ENCODE data around the gene GIT2. TPM values are rescaled to one million over a fixed set of nuclear protein-coding genes. Genes with fewer than 3 reads are reported as not detected.

Gene GIT2
- total and polyA plus RNA-seq, 10 of the 15 experiments (the other 5 are each of a cell fraction or from before 2014, with no cell fraction given): 9.1 to 49.9 (median 43.9) TPM

DNA sequence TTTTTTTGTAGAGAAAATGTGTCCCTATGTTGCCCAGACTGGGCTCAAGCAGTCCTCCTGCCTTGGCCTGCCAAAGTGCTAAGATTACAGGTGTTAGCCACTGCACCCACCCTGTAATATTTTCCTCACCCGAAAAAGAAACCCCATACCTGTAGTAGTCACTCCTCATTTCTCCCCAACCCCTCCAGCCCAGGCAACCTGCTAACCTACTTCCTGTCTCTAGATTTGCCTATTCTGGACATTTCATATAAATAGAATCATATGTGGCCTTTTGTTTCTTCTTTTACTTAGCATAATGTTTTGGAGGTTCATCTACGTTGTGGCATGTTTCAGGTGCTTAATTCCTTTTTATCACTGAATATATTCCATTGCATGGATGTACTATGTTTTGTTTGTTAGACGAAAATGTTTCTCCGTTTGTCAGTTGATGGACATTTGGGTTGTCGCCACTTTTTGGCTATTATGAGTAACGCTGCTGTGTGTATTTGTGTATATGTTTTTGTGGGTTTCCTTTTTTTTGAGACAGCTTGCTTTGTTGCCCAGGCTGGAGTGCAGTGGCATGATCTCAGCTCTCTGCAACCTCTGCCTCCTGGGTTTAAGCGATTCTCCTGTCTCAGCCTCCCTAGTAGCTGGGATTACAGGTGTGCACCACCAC lies 9.3 kb upstream of the GIT2 start:
- H3K27me3 ChIP-seq (replicated peaks in 1 of 2; ENCODE audit: control insufficient read depth in 2 of 2, insufficient read depth in 2 of 2, low read length in 1 of 2): no peaks in the 10 kb centered on the region
- SMC1A ChIA-PET (ENCODE audit: uncharacterized antibody, unreplicated experiment): interaction anchor here (0.6 to 2.6 kb wide), 4 partner anchors 11 to 38 kb away, joined by 3 to 29 read pairs (median 6); no protein-coding TSS in a partner anchor
- TF ChIP-seq CREB1 (IDR thresholded peaks at IDR 0.05; ENCODE audit: low read depth) (0 out of 2 replicates have a peak, but pooled peaks have one; percentile 9), SMARCA5 (IDR thresholded peaks at IDR 0.05) (no peak), ESRRA (IDR thresholded peaks at IDR 0.05; ENCODE audit: low read length) (no peak), ATF7 (IDR thresholded peaks at IDR 0.05; ENCODE audit: low read depth) (peak; percentile 32), CHD4 (IDR thresholded peaks at IDR 0.05) (no peak), MEF2B (IDR thresholded peaks at IDR 0.05; ENCODE audit: partially characterized antibody, poor library complexity, severe bottlenecking) (peak; percentile 25), ZNF622 (IDR thresholded peaks at IDR 0.05) (no peak), RUNX3 (IDR thresholded peaks at IDR 0.05; ENCODE audit: low read length) (0 out of 2 replicates have a peak, but pooled peaks have one; percentile 31), MEF2A (IDR thresholded peaks at IDR 0.05; ENCODE audit: insufficient read depth, low read depth, low read length) (peak; percentile 74; the same call in 1 of the 2 replicates), HCFC1 (IDR thresholded peaks at IDR 0.05; ENCODE audit: low read length) (no peak), CEBPB (IDR thresholded peaks at IDR 0.05; ENCODE audit: borderline replicate concordance in 1 of 2, low read depth in 2 of 2, low read length in 2 of 2) (no peak), JUNB (IDR thresholded peaks at IDR 0.05) (peak; percentile 26), FOS (IDR thresholded peaks at IDR 0.05; ENCODE audit: borderline replicate concordance, extremely low read depth, insufficient read length) (no peak), IKZF2 (IDR thresholded peaks at IDR 0.05) (0 out of 4 replicates have a peak, but pooled peaks of 1 of the 2 experiments have one; percentile 13), SRF (IDR thresholded peaks at IDR 0.05; ENCODE audit: low read depth in 2 of 2, low read length in 2 of 2) (peak in 1 of 2 experiments; percentile 71; a peak in 2 of 4 replicates), LARP7 (IDR thresholded peaks at IDR 0.05) (no peak), CREM (IDR thresholded peaks at IDR 0.05; ENCODE audit: low read depth) (peak; percentile 23; the same call in 1 of the 2 replicates)
- TF ChIP-seq, protein P1, sequence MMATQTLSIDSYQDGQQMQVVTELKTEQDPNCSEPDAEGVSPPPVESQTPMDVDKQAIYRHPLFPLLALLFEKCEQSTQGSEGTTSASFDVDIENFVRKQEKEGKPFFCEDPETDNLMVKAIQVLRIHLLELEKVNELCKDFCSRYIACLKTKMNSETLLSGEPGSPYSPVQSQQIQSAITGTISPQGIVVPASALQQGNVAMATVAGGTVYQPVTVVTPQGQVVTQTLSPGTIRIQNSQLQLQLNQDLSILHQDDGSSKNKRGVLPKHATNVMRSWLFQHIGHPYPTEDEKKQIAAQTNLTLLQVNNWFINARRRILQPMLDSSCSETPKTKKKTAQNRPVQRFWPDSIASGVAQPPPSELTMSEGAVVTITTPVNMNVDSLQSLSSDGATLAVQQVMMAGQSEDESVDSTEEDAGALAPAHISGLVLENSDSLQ (IDR thresholded peaks at IDR 0.05): peak; percentile 73
- TF ChIP-seq, protein P2, sequence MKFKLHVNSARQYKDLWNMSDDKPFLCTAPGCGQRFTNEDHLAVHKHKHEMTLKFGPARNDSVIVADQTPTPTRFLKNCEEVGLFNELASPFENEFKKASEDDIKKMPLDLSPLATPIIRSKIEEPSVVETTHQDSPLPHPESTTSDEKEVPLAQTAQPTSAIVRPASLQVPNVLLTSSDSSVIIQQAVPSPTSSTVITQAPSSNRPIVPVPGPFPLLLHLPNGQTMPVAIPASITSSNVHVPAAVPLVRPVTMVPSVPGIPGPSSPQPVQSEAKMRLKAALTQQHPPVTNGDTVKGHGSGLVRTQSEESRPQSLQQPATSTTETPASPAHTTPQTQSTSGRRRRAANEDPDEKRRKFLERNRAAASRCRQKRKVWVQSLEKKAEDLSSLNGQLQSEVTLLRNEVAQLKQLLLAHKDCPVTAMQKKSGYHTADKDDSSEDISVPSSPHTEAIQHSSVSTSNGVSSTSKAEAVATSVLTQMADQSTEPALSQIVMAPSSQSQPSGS (IDR thresholded peaks at IDR 0.05; ENCODE audit: low read length): peak; percentile 18; the same call in 1 of the 2 replicates
- TF ChIP-seq, protein P3, sequence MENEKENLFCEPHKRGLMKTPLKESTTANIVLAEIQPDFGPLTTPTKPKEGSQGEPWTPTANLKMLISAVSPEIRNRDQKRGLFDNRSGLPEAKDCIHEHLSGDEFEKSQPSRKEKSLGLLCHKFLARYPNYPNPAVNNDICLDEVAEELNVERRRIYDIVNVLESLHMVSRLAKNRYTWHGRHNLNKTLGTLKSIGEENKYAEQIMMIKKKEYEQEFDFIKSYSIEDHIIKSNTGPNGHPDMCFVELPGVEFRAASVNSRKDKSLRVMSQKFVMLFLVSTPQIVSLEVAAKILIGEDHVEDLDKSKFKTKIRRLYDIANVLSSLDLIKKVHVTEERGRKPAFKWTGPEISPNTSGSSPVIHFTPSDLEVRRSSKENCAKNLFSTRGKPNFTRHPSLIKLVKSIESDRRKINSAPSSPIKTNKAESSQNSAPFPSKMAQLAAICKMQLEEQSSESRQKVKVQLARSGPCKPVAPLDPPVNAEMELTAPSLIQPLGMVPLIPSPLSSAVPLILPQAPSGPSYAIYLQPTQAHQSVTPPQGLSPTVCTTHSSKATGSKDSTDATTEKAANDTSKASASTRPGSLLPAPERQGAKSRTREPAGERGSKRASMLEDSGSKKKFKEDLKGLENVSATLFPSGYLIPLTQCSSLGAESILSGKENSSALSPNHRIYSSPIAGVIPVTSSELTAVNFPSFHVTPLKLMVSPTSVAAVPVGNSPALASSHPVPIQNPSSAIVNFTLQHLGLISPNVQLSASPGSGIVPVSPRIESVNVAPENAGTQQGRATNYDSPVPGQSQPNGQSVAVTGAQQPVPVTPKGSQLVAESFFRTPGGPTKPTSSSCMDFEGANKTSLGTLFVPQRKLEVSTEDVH (IDR thresholded peaks at IDR 0.05; ENCODE audit: low read depth, partially characterized antibody): no peak
- peak overlapping the region; percentile 5; the same call in 1 of the 2 replicates for H3K9ac ChIP-seq (ENCODE audit: control insufficient read depth, insufficient read depth, low read length)
- no peaks in the 10 kb centered on the region; the same call in 2 of the 3 replicates for H3K9me3 ChIP-seq (replicated peaks; ENCODE audit: control insufficient read depth, insufficient read depth, low read length)
- H3K36me3 ChIP-seq (ENCODE audit: control insufficient read depth in 2 of 2, insufficient read depth in 2 of 2, low read length in 1 of 2): peaks cover 0 to 5% of the 10 kb centered on the region in 2 experiments; a peak in 1 of 4 replicates
- CTCF ChIA-PET: interaction anchor here (0.9 to 1.2 kb wide), 3 partner anchors 11 to 33 kb away, joined by 3 to 4 read pairs (median 3); no protein-coding TSS in a partner anchor
- RAD21 ChIA-PET (ENCODE audit: unreplicated experiment): interaction anchor here (0.8 to 3.1 kb wide), 4 partner anchors 12 to 105 kb away, joined by 3 to 17 read pairs (median 8); no protein-coding TSS in a partner anchor
- peaks cover 63% of the 10 kb centered on the region for H3K79me2 ChIP-seq (ENCODE audit: control insufficient read depth, insufficient read depth, low read length)
- BruUV-seq (replicated peaks): no TSS peak
- H3K4me1 ChIP-seq (ENCODE audit: control insufficient read depth, insufficient read depth, low read length): peaks cover 49% of the 10 kb centered on the region
- intact Hi-C loops (cut with micrococcal nuclease; ENCODE audit: unreplicated experiment): no loop called here
- no peaks in the 10 kb centered on the region for H4K20me1 ChIP-seq (ENCODE audit: control insufficient read depth, insufficient read depth)
- peak overlapping the region; percentile 82 for H3K4me2 ChIP-seq (ENCODE audit: control insufficient read depth, insufficient read depth)
- peak overlapping the region; percentile 65 for H3K4me3 ChIP-seq
- peak overlapping the region; percentile 72 for H3K27ac ChIP-seq (ENCODE audit: control insufficient read depth, insufficient read depth)
- 2% methylated on average over 7 of the region's 7 CpGs for WGBS (ENCODE audit: insufficient coverage, insufficient replicate concordance, low lambda C conversion rate, missing lambda C conversion rate)
- in situ Hi-C loops (cut with MboI): no loop called here
- POLR2A ChIA-PET: interaction anchor here (1.3 to 2.5 kb wide), 2 partner anchors 11 to 45 kb away, joined by 3 to 16 read pairs; no protein-coding TSS in a partner anchor
- DNase-seq (ENCODE audit: low read depth, low spot score) (no peak), FAIRE-seq (no peak), ATAC-seq (peak; percentile 68)
- no peak overlapping the region for H2AFZ ChIP-seq (ENCODE audit: control insufficient read depth, low read depth, low read length)
